Liver (tissue), 9 donors: ENCODE measurements around the gene RREB1. TPM values are rescaled to one million over a fixed set of nuclear protein-coding genes. Genes with fewer than 3 reads are reported as not detected.
A peak's percentile ranks its signal among the peaks of the same experiment; 100 is the strongest.

Experiments
- DNase-seq: peaks from one replicate; pipeline ENCODE4 v3.0.0-alpha.2; 2017; ENCODE audit warnings: low spot score
- H3K27ac ChIP-seq, 2 donors: one replicate each; pipeline ENCODE4 v1.7.0; 2013; ENCODE audit warnings: inconsistent platforms in 2 of 2, low read length in 2 of 2, control low read depth in 1 of 2, low read depth in 1 of 2, mild to moderate bottlenecking in 1 of 2
- H3K27me3 ChIP-seq, 4 donors: one replicate each; pipeline versions ENCODE4 v1.6.1 to v1.7.0; 2013; ENCODE audit warnings: low read length in 3 of 4, inconsistent platforms in 1 of 4, mild to moderate bottlenecking in 1 of 4, moderate library complexity in 1 of 4; ENCODE audit not compliant: control insufficient read depth in 4 of 4, insufficient read depth in 4 of 4
- H3K36me3 ChIP-seq, 4 donors: one replicate each; pipeline versions ENCODE4 v1.6.1 to v1.7.0; 2013; ENCODE audit warnings: low read length in 3 of 4, mild to moderate bottlenecking in 3 of 4, low read depth in 1 of 4, moderate library complexity in 1 of 4; ENCODE audit not compliant: control insufficient read depth in 4 of 4, insufficient read depth in 3 of 4
- H3K4me1 ChIP-seq, 4 donors: one replicate each; pipeline versions ENCODE4 v1.6.1 to v1.7.0; 2013; ENCODE audit warnings: low read length in 3 of 4, mild to moderate bottlenecking in 3 of 4, moderate library complexity in 1 of 4; ENCODE audit not compliant: control insufficient read depth in 4 of 4, insufficient read depth in 4 of 4
- H3K4me3 ChIP-seq, 3 donors: one replicate each; pipeline versions ENCODE4 v1.6.1 to v1.7.0; 2013; ENCODE audit warnings: low read length in 3 of 3, control low read depth in 1 of 3, low read depth in 1 of 3, mild to moderate bottlenecking in 1 of 3
- H3K9ac ChIP-seq, 2 donors: one replicate each; pipeline ENCODE4 v1.7.0; 2013; ENCODE audit warnings: low read length in 2 of 2, mild to moderate bottlenecking in 2 of 2, moderate library complexity in 2 of 2, control low read depth in 1 of 2, low read depth in 1 of 2
- H3K9me3 ChIP-seq, 4 donors: one replicate each; pipeline versions ENCODE4 v1.6.1 to v1.7.0; 2013; ENCODE audit warnings: low read length in 3 of 4; ENCODE audit not compliant: control insufficient read depth in 4 of 4
- EGR1 ChIP-seq, 2 donors: IDR thresholded peaks; 2 replicates each; pipeline ENCODE4 v1.6.1; 2016 to 2018; ENCODE audit warnings: antibody characterized with exemption in 2 of 2, low read depth in 2 of 2
- FOXA1 ChIP-seq: IDR thresholded peaks from 2 replicates; pipeline ENCODE4 v1.6.1; 2016; ENCODE audit warnings: antibody characterized with exemption
- FOXA2 ChIP-seq: IDR thresholded peaks from 2 replicates; pipeline ENCODE4 v1.6.1; 2016; ENCODE audit warnings: antibody characterized with exemption
- GABPA ChIP-seq, 2 donors: IDR thresholded peaks in 1 of 2; conservative IDR thresholded peaks in 1 of 2; 2 replicates each; pipeline ENCODE4 v1.6.1; 2016; ENCODE audit warnings: antibody characterized with exemption in 2 of 2, mild to moderate bottlenecking in 1 of 2, moderate library complexity in 1 of 2
- HNF4A ChIP-seq, 2 donors: conservative IDR thresholded peaks; 2 replicates each; pipeline ENCODE4 v1.6.1; 2016; ENCODE audit warnings: antibody characterized with exemption in 2 of 2, mild to moderate bottlenecking in 2 of 2
- HNF4G ChIP-seq: IDR thresholded peaks from 2 replicates; pipeline ENCODE4 v1.6.1; 2016; ENCODE audit warnings: antibody characterized with exemption
- JUND ChIP-seq, 2 donors: IDR thresholded peaks; 2 replicates each; pipeline ENCODE4 v1.6.1; 2016; ENCODE audit warnings: antibody characterized with exemption in 2 of 2
- NR2F2 ChIP-seq: IDR thresholded peaks from 2 replicates; pipeline ENCODE4 v1.6.1; 2016; ENCODE audit warnings: antibody characterized with exemption
- RAD21 ChIP-seq, 2 donors: IDR thresholded peaks; 2 replicates each; pipeline ENCODE4 v1.6.1; 2016; ENCODE audit warnings: antibody characterized with exemption in 2 of 2, mild to moderate bottlenecking in 2 of 2
- RXRA ChIP-seq, 2 donors: IDR thresholded peaks; 2 replicates each; pipeline ENCODE4 v1.6.1; 2017 to 2018; ENCODE audit warnings: antibody characterized with exemption in 2 of 2, mild to moderate bottlenecking in 1 of 2
- SP1 ChIP-seq: IDR thresholded peaks from 2 replicates; pipeline ENCODE4 v1.6.1; 2018; ENCODE audit warnings: antibody characterized with exemption, mild to moderate bottlenecking
- YY1 ChIP-seq: IDR thresholded peaks from 2 replicates; pipeline ENCODE4 v1.6.1; 2016; ENCODE audit warnings: antibody characterized with exemption, mild to moderate bottlenecking
- WGBS: extraction: QIAGEN DNeasy Blood & Tissue Kit; methylation state at CpG from one replicate; pipeline ENCODE4 v1.1.7; 2013; 5-methylcytosine and 5-hydroxymethylcytosine counted together
- polyA plus RNA-seq, 2 donors: library from polyadenylated mRNA; stranded (reverse) in 1 of 2; unstranded in 1 of 2; fragments of 200-250 nt in 1 of 2; fragments of >200 nt in 1 of 2; fragmentation: Nextera tagmentation in 1 of 2; extraction: Ambion mirVana in 1 of 2; gene quantifications; one replicate each; pipeline versions ENCODE4 v1.2.1 to v1.2.3, GENCODE V29; 2013 to 2015
- total RNA-seq, 2 donors: library from RNA; depleted of rRNA; stranded (reverse); fragments of >200 nt; gene quantifications; one replicate each; pipeline ENCODE4 v1.2.3, GENCODE V29; 2014
- TF ChIP-seq, protein P1 (sequence below): IDR thresholded peaks from 2 replicates; pipeline ENCODE4 v1.6.1; 2016; ENCODE audit warnings: antibody characterized with exemption, mild to moderate bottlenecking
- TF ChIP-seq, protein P2 (sequence below): IDR thresholded peaks from 2 replicates; pipeline ENCODE4 v1.6.1; 2016; ENCODE audit warnings: antibody characterized with exemption
- TF ChIP-seq, protein P3 (sequence below): fragments of 150-350 bp; IDR thresholded peaks from 2 replicates; pipeline ENCODE4 v1.5.1; 2017; ENCODE audit warnings: improper control_type of control experiment, low read depth, low read length; ENCODE audit not compliant: missing input control
- TF ChIP-seq, protein P4 (sequence below): IDR thresholded peaks from 2 replicates; pipeline ENCODE4 v1.6.1; 2016; ENCODE audit warnings: antibody characterized with exemption
- TF ChIP-seq, protein P5 (sequence below): IDR thresholded peaks from 2 replicates; pipeline ENCODE4 v1.6.1; 2016; ENCODE audit warnings: antibody characterized with exemption
- donor health status: healthy.
- donor health status: healthy.
- donor health status: healthy.
- donor health status: healthy.
- donor health status: healthy.

RREB1 gene
- total and polyA plus RNA-seq, 4 donors, result 10.1 to 28.9 (median 17.3) TPM

DNA sequence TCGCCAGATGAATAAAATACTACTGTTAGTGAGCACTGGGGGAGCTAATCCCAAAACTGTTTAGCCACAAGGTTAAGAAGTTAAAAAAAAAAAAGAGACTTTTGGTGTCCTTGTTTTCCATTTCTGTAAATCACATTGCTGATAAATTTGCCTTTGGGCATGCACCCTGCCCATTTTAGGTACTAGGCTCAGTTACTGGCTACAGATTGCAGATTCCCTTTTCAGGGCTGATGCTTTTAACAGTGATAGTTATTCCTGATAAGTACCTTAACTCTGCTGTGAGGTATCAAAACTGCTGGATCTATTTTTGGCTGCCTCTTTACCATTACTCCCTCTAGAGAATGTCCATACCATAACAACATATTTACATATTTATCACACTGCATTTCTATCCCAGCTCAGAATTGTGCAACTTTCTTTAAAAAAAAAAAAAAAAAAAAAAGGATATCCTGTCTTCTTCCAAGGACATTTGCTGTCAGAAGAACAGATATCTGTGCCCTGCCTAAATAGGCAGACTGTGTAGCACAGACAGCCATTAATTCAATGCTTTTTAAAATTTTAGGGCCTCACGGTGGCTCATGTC, 110.7 kb downstream of the RREB1 start:
- H3K36me3 ChIP-seq, result peaks cover 0 to 11% (median 7%) of the 10 kb centered on the region in 4 donors
- WGBS, result 73% methylated on average over 2 of the region's 2 CpGs
- TF ChIP-seq RAD21 (IDR thresholded peaks at IDR 0.05) (no peak), FOXA1 (no peak), EGR1 (IDR thresholded peaks at IDR 0.05; ENCODE audit: low read depth in 2 of 2) (no peak), HNF4G (no peak), SP1 (no peak)
- TF ChIP-seq, protein P1, sequence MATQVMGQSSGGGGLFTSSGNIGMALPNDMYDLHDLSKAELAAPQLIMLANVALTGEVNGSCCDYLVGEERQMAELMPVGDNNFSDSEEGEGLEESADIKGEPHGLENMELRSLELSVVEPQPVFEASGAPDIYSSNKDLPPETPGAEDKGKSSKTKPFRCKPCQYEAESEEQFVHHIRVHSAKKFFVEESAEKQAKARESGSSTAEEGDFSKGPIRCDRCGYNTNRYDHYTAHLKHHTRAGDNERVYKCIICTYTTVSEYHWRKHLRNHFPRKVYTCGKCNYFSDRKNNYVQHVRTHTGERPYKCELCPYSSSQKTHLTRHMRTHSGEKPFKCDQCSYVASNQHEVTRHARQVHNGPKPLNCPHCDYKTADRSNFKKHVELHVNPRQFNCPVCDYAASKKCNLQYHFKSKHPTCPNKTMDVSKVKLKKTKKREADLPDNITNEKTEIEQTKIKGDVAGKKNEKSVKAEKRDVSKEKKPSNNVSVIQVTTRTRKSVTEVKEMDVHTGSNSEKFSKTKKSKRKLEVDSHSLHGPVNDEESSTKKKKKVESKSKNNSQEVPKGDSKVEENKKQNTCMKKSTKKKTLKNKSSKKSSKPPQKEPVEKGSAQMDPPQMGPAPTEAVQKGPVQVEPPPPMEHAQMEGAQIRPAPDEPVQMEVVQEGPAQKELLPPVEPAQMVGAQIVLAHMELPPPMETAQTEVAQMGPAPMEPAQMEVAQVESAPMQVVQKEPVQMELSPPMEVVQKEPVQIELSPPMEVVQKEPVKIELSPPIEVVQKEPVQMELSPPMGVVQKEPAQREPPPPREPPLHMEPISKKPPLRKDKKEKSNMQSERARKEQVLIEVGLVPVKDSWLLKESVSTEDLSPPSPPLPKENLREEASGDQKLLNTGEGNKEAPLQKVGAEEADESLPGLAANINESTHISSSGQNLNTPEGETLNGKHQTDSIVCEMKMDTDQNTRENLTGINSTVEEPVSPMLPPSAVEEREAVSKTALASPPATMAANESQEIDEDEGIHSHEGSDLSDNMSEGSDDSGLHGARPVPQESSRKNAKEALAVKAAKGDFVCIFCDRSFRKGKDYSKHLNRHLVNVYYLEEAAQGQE, result no peak
- peak overlapping the region in 1 of 2 donors; percentile 65 for H3K9ac ChIP-seq
- H3K9me3 ChIP-seq, result no peaks in the 10 kb centered on the region
- no peaks in the 10 kb centered on the region for H3K27me3 ChIP-seq
- H3K4me1 ChIP-seq, result peaks cover 32 to 77% (median 65%) of the 10 kb centered on the region in 4 donors
- DNase-seq, result no peak
- no peak overlapping the region for H3K4me3 ChIP-seq
- H3K27ac ChIP-seq, result peak overlapping the region; percentile 68 to 98

DNA sequence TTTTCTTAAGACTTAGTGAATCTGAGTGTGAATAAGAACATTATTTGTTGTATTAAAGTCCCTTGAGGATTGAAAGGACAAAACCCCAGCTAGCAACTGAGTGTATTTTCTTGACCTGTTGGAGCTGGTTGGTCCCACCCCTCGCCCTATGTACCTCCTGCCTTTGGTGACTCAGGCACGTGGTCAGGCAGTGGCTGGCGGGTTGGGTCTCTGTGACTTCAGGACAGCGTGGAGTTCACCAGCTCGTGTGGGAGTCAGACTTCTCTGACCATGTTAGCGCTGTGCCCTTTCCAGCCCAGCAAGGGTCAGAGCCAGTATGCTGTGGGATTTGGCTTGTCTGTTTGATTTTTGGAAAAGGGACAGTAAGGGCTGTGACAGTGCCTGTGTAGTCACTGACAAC, 111.5 kb downstream of the RREB1 start:
- Histone ChIP-seq H3K27me3 (no peaks in the 10 kb centered on the region), H3K9ac (peak overlapping the region; percentile 20 to 94), H3K9me3 (no peaks in the 10 kb centered on the region), H3K4me3 (no peak overlapping the region), H3K4me1 (peaks cover 29 to 77% (median 65%) of the 10 kb centered on the region in 4 donors), H3K27ac (peak overlapping the region; percentile 94 to 98), H3K36me3 (peaks cover 0 to 6% (median 3%) of the 10 kb centered on the region in 4 donors)
- WGBS, result 24% methylated on average over 6 of the region's 6 CpGs
- DNase-seq, result no peak
- TF ChIP-seq, protein P2, sequence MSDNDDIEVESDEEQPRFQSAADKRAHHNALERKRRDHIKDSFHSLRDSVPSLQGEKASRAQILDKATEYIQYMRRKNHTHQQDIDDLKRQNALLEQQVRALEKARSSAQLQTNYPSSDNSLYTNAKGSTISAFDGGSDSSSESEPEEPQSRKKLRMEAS, result peak; percentile 92
- TF ChIP-seq HNF4A (conservative IDR thresholded peaks at IDR 0.05) (peak; percentile 79 to 92), HNF4G (peak; percentile 60), JUND (IDR thresholded peaks at IDR 0.05) (peak; percentile 14 to 86), RAD21 (IDR thresholded peaks at IDR 0.05) (peak; percentile 46 to 50), YY1 (no peak), FOXA2 (peak; percentile 75), RXRA (IDR thresholded peaks at IDR 0.05) (peak; percentile 93 to 96), SP1 (peak; percentile 84), FOXA1 (peak; percentile 81), GABPA (IDR thresholded peaks at IDR 0.05 in 1 of 2, conservative IDR thresholded peaks at IDR 0.05 in 1 of 2) (no peak), EGR1 (IDR thresholded peaks at IDR 0.05; ENCODE audit: low read depth in 2 of 2) (peak in 1 of 2 donors; percentile 63), NR2F2 (peak; percentile 55)
- TF ChIP-seq, protein P3, sequence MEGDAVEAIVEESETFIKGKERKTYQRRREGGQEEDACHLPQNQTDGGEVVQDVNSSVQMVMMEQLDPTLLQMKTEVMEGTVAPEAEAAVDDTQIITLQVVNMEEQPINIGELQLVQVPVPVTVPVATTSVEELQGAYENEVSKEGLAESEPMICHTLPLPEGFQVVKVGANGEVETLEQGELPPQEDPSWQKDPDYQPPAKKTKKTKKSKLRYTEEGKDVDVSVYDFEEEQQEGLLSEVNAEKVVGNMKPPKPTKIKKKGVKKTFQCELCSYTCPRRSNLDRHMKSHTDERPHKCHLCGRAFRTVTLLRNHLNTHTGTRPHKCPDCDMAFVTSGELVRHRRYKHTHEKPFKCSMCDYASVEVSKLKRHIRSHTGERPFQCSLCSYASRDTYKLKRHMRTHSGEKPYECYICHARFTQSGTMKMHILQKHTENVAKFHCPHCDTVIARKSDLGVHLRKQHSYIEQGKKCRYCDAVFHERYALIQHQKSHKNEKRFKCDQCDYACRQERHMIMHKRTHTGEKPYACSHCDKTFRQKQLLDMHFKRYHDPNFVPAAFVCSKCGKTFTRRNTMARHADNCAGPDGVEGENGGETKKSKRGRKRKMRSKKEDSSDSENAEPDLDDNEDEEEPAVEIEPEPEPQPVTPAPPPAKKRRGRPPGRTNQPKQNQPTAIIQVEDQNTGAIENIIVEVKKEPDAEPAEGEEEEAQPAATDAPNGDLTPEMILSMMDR, result no peak
- TF ChIP-seq, protein P1, result peak; percentile 48
- TF ChIP-seq, protein P4, sequence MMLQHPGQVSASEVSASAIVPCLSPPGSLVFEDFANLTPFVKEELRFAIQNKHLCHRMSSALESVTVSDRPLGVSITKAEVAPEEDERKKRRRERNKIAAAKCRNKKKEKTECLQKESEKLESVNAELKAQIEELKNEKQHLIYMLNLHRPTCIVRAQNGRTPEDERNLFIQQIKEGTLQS, result no peak
- TF ChIP-seq, protein P5, sequence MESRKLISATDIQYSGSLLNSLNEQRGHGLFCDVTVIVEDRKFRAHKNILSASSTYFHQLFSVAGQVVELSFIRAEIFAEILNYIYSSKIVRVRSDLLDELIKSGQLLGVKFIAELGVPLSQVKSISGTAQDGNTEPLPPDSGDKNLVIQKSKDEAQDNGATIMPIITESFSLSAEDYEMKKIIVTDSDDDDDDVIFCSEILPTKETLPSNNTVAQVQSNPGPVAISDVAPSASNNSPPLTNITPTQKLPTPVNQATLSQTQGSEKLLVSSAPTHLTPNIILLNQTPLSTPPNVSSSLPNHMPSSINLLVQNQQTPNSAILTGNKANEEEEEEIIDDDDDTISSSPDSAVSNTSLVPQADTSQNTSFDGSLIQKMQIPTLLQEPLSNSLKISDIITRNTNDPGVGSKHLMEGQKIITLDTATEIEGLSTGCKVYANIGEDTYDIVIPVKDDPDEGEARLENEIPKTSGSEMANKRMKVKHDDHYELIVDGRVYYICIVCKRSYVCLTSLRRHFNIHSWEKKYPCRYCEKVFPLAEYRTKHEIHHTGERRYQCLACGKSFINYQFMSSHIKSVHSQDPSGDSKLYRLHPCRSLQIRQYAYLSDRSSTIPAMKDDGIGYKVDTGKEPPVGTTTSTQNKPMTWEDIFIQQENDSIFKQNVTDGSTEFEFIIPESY, result peak; percentile 43
